GM19467 (cell line): ENCODE measurements around the gene ST6GALNAC6.
"Not testable (repeated sequence)": the region's sequence is repeated elsewhere in the genome, so short reads cannot be mapped to it uniquely, and the experiment has no call there.

Experiments used
- ATAC-seq: cut with Tn5 transposase; IDR thresholded peaks from one replicate; pipeline ENCODE4 v1.9.1; 2021; ENCODE audit warnings: mild to moderate bottlenecking, moderate library complexity; ENCODE audit not compliant: unreplicated experiment

Gene ST6GALNAC6

DNA sequence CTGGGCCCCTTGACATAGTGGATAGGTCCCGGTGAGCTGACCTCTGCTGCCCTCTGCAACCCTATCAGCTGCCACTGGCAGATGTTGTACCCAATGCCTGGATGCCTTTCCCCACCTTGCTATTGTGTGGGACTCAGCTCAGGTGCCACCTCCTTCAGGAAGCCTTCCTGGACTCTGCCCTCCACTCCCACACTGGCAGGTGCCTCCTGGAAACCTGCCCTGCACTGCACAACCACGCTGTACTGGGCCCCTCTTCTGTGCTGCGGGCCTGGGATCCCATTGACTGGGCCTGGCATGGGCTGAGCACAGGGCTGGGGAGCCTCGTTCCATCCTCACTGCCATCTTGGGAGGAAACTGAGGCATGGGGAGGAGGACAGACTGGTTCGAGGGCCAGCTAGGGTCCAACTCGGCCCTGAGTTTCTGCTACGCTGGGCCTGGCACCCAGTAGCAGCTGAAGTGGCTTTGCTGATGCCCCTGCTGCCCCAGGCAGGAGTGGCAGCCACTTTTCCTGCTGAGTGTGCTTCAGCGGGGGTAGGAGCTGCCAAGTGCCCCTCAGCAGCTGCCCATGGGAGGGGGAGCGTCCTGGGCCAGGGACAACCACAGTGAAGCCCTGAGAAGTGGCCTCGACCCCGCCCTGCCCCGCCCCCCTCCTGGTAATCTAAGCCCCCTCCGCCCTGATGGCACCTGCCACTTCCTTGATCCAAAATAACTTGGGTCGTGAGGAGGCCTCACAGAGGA lies 23.2 kb downstream of the ST6GALNAC6 start:
- ATAC-seq: no peak

DNA sequence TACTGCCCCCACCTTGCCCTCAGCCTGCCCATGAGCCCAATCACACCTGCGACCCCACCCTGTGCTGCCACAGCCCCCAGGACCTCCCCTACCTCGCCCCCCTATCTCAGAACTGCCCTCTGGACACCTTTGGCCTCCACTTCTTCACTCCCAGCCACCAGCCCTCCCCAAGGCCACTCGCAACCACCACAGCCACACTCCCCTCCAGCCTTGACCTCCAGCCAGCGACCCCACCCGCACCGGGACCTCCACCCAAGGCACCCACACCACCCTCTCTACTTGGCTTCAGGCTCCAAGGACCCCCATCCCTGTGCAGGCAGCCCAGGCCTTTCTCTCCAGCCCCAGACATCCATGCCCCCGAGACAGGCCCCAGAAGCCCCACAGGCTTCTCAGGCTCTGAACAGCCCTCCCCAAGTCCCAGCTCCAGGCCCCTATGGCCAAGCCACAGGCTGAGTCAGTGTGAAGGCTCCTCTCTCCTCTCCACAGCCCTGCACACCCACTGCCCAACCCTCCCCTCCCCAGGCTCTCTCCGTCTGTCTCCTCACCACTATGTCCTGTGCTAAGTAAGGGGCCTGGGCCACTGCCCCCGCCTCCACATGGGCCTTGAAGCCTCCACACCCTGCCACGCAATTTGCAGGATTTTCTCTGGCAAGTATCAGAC lies 24.0 kb downstream of the ST6GALNAC6 start:
- no peak for ATAC-seq

DNA sequence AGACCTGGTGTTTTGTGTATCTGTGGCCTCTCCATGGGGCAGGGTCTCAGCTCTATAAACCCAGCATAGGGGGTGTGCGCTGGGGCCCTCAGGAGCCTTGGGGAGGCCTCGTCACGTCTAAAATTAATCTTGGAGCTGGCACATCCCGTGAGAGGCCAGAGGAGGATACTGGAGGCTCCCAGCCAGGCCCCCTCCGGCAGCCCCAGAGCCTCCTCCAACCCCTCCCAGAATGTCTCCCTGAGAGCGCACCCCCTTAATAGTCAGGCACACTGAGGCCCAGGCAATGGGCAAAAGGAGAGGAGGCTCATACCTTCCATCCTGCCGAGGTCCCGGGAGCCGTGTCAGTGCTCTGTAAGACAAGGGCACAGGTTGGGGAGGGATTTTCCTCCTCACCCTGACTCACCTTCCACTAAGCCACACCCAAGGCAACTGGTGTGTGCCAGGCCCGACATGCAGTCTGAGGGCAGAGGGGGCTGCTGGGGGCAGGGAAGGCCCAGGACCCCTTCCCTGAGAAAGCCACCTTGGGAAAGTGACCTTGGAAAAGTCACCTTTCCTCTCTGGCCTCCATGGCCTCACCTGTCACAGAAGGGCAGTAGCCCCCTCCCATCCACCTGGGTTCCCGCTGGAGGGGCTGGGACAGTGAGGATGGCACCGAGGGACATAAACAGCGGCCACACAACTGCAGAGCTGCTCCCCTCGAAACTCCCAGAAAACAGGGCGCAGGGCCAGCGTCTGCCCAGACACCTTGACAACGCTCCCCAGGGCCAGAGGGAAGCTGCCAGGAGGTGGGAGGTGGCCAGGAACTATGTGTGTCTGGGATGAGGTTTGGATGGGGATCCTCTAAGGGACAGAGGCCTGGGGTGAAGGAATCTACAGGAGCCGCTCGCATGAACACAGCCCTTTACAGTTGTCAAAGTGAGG lies 24.8 kb downstream of the ST6GALNAC6 start:
- ATAC-seq: no peak

- no peak for ATAC-seq
Observed at GRCh38 chr9:127873886-127874285, 25.5 kb downstream of the ST6GALNAC6 start.

GRCh38 chr9:127873223-127873691 lies 26.1 kb downstream of the ST6GALNAC6 start:
- no peak for ATAC-seq

- no peak for ATAC-seq
Observed at GRCh38 chr9:127872369-127873222, 26.8 kb downstream of the ST6GALNAC6 start.

DNA sequence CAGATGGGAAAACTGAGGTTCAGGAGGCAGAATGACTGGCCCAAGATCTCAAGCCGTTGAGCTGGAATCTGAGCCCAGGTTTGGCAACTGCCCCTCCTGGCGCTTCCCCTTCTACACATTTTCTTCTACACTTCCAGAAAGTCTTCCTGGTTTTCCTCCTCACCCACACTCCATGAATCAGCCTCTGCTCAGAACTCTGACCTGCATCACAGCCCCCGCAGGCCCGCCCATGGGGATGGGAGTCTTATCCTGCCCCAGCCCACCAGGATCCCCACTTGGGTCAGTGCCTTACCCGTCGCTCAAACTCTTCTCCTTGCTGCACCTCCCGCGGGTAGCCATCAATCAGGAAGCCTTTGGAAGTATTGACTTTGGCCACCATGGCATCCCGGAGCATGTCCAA lies 27.9 kb downstream of the ST6GALNAC6 start:
- ATAC-seq: no peak

- no peak for ATAC-seq
Observed at GRCh38 chr9:127870887-127871286, 28.5 kb downstream of the ST6GALNAC6 start.

DNA sequence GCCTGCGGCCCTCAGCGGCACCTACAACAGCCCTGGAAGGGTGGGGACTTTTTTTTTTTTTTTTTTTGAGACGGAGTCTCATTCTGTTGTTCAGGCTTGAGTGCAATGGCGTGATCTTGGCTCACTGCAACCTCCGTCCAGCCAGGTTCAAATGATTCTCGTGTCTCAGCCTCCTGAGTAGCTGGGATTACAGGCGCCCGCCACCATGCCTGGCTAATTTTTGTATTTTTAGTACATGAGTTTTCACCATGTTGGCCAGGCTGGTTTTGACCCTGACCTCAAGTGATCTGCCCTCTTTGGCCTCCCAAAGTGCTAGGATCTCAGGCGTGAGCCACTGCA lies 29.3 kb downstream of the ST6GALNAC6 start:
- not testable (repeated sequence) for ATAC-seq

GRCh38 chr9:127869310-127870152 lies 29.9 kb downstream of the ST6GALNAC6 start:
- peak; percentile 67 for ATAC-seq

DNA sequence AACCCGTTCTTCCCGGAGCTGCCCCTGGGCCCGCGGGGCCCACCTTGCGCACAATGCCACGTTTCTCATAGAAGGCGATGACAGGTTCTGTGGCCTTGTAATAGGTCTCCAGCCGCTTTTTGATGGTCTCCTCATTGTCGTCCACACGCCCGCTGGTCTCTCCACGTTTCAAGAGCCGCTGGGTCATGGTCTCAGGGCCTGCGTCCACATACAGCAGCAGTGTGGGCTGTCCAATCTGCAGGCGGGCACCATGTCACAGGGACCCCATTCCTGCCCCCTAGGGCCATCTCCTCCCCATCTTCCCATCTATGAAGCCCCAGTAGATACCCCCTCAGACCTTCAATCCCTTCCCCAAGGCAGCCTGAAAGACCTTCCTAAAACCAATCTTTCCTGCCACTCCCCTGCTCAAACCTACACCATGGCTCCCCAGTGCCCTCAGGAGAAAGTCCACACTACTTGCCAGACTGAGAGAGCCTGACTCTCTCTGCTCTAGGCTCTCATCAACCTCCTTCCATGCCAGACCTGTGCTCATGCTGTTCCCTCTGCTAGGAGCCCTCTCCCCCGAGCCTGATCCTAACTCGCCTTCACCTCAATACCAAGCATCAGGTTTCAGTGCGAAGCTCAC lies 31.0 kb downstream of the ST6GALNAC6 start:
- ATAC-seq: no peak

DNA sequence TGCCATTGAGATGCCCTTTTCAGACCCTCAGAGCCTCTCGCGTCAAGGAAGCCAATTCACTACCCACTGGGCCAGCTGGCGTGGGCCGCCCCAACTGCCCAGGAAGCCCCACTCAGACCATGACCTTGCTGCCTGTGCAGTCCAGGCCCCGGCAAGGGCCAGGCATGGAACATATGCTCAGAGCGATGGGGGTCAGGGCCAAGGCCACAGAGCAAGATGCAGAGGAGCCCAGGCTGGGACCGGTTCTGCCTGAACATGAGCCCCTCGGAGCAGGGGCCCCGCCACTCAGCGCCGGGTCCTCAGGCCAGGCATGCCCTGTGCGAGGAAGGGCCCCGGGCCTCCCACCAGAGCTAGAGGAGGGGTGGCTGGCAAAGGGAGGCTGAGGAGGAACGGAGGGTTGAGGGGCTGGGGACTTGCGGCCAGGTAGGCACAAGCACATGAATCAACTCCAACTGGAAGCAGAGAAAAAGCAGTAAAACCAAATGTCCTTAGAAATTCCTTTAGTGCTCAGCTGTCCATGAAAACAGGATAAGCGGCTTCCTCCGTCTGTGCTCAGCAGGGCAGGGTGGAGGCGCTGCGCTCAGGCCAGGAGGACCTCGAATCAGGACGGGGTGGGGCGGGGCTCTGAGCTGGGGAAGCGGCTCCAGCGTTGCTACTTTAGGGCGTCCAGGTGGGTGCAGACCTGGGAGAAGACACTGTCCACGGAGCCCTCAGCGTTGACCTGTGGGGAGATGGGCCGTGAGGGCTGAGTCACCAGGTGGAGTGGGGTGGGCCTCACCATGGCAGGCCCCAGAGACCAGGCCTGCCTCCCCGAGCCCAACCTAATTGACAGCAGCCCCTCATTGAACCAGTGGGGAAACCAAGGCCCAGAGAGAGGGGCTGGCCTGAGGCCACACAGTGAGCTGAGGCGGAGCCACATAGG lies 31.8 kb downstream of the ST6GALNAC6 start:
- ATAC-seq: no peak

DNA sequence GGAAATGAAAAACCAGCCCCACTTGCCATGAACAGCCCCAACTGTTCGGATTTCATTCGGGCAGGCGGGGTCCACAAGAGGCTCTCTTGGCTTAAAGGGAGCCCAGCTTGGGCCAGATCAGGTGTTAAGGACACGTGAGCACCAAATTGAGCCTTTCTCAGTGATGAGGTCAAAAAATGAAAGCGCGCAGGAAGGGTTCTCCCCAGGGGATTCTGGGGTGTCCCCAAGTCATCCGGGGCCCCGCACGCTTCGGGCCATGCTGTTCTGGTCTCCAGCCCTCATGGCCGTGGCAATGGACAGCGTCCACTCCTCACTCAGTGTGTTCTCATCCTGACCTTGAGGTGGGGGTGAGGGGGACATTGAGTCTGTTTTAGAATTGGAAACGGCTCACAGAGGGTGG lies 32.9 kb downstream of the ST6GALNAC6 start:
- no peak for ATAC-seq

GRCh38 chr9:127865645-127866464 lies 33.5 kb downstream of the ST6GALNAC6 start:
- no peak for ATAC-seq

DNA sequence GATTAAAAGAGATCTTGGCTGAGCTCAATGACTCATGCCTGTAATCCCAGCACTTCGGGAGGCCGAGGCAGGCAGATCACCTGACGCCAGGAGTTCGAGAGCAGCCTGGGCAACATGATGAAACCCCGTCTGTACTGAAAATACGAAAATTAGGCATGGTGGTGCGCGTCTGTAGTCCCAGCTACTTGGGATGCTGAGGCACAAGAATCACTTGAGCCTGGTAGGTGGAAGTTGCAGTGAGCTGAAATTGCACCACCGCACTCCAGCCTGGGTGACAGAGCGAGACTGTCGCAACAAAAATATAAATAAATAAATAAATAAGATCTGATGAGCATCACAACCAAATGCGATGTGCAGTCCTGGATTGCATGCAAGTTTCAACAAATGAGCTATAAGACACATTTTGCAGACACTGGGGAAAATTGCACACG lies 36.2 kb downstream of the ST6GALNAC6 start:
- no peak for ATAC-seq

GRCh38 chr9:127862075-127863011 lies 37.1 kb downstream of the ST6GALNAC6 start:
- no peak for ATAC-seq
